ENCODE measurements around the gene GSTA2. TPM values are rescaled to one million over a fixed set of nuclear protein-coding genes. Genes with fewer than 3 reads are reported as not detected.
"Not testable (repeated sequence)": the region's sequence is repeated elsewhere in the genome, so short reads cannot be mapped to it uniquely, and the experiment has no call there.

The GSTA2 gene
- total RNA-seq, 5 donors from 2014 or later (not counting 1 experiment from before 2014, with no cell fraction given): not detected

DNA sequence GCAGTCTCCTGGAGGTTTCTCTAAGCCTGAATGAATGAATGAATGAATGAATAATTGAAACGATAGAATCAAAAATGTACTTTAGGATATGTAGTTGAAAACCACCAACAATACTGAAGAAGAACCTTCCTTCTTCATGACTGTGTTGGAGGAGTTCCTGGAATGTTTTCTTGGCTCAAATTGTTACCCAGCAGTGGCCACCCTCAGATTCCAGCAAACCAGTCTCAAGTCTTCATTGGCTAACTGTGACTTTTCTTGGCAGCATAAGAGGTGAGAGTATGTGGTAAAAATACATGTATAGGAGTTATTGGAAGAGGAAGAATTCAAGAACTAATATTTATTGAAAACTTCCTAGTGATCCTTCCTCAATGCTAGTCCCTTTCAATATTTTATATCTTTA is 36.0 kb upstream of the GSTA2 start:
- H3K9me3 ChIP-seq; H3K4me3 Mint-ChIP-seq; H3K4me1 ChIP-seq (ENCODE audit: control insufficient read depth in 1 of 2, extremely low read depth in 1 of 2, insufficient read depth in 2 of 2, low read length in 2 of 2); H3K9me3 Mint-ChIP-seq; H3K36me3 ChIP-seq (ENCODE audit: control insufficient read depth in 2 of 2, extremely low read depth in 1 of 2, insufficient read depth in 1 of 2, low read length in 1 of 2); H3K4me1 Mint-ChIP-seq; ATAC-seq (replicated peaks in 1 of 4); H3K4me3 ChIP-seq (ENCODE audit: control insufficient read depth in 1 of 2, extremely low read depth in 1 of 2, low read length in 1 of 2); H3K27ac Mint-ChIP-seq; H3K36me3 Mint-ChIP-seq; POLR2A ChIA-PET; H3K27me3 ChIP-seq (replicated peaks in 1 of 2; ENCODE audit: control insufficient read depth in 2 of 2, extremely low read depth in 1 of 2, insufficient read depth in 2 of 2, low read length in 1 of 2); CTCF ChIA-PET; H3K27ac ChIP-seq (ENCODE audit: low read length); DNase-seq: not testable (repeated sequence)
- H3K27me3 Mint-ChIP-seq: peaks cover 42 to 49% of the 10 kb centered on the region in 2 donors
- no CpG with 5 or more reads among the region's 1 CpG for WGBS (ENCODE audit: insufficient coverage)

DNA sequence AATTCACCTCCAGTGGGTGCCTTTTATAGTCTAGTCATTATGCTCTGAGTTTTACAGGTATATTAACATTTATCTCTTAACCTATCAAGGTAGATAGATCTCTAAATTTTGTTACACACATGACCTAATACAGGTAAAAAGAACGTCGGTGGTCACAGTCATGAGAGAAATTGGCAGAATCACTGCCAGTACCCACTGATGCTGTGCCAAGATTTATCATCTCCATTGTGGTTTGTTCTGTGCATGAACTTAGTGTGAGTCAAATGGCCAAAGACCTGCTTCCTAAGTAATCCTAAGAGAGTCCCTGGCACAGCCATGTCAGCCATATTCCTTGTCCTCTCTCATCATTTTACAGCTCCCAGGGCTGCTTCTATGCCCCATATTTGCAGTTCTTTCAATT is 31.1 kb upstream of the GSTA2 start:
- H3K9me3 ChIP-seq; H3K4me1 ChIP-seq (ENCODE audit: control insufficient read depth in 1 of 2, extremely low read depth in 1 of 2, insufficient read depth in 2 of 2, low read length in 2 of 2); H3K4me1 Mint-ChIP-seq; H3K36me3 ChIP-seq (ENCODE audit: control insufficient read depth in 2 of 2, extremely low read depth in 1 of 2, insufficient read depth in 1 of 2, low read length in 1 of 2); H3K9me3 Mint-ChIP-seq; H3K27ac Mint-ChIP-seq; DNase-seq; H3K4me3 ChIP-seq (ENCODE audit: control insufficient read depth in 1 of 2, extremely low read depth in 1 of 2, low read length in 1 of 2); H3K27me3 ChIP-seq (replicated peaks in 1 of 2; ENCODE audit: control insufficient read depth in 2 of 2, extremely low read depth in 1 of 2, insufficient read depth in 2 of 2, low read length in 1 of 2); H3K4me3 Mint-ChIP-seq; POLR2A ChIA-PET; H3K36me3 Mint-ChIP-seq; H3K27ac ChIP-seq (ENCODE audit: low read length); ATAC-seq (replicated peaks in 1 of 4): not testable (repeated sequence)
- WGBS (ENCODE audit: insufficient coverage): no CpG with 5 or more reads among the region's 2 CpGs
- CTCF ChIA-PET: interaction anchor here in 1 of 2 donors (0.6 kb wide), 1 partner anchor 1125 kb away, joined by 3 read pairs; no protein-coding TSS in a partner anchor
- H3K27me3 Mint-ChIP-seq: peaks cover 27 to 34% of the 10 kb centered on the region in 2 donors

DNA sequence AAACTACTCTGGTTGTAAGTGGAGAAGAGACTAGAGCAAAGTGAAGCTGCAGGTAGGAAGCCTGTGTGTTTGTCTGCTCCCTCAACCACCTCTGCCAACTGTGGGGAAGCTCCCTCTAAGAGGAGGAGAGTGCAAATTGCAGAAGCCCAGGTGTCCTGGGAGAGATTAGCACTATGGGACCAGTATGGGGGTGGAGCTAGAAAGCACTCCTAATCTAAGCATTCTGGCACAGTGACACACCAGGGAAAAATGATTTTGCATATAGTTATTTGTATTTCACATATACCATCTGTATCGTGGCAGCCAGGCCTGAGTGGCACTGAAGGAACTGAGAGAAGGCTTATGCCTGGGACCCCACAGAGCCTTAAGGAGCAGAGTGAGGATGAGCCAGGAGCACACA is 27.6 kb upstream of the GSTA2 start:
- ChIA-PET POLR2A (no interaction called here), CTCF (no interaction called here)
- Histone ChIP-seq H3K4me3 (ENCODE audit: control insufficient read depth in 1 of 2, extremely low read depth in 1 of 2, low read length in 1 of 2) (no peak overlapping the region), H3K36me3 (ENCODE audit: control insufficient read depth in 2 of 2, extremely low read depth in 1 of 2, insufficient read depth in 1 of 2, low read length in 1 of 2) (no peaks in the 10 kb centered on the region), H3K27me3 (replicated peaks in 1 of 2; ENCODE audit: control insufficient read depth in 2 of 2, extremely low read depth in 1 of 2, insufficient read depth in 2 of 2, low read length in 1 of 2) (peaks cover 0 to 6% of the 10 kb centered on the region in 2 experiments), H3K9me3 (no peaks in the 10 kb centered on the region), H3K4me1 (ENCODE audit: control insufficient read depth in 1 of 2, extremely low read depth in 1 of 2, insufficient read depth in 2 of 2, low read length in 2 of 2) (no peaks in the 10 kb centered on the region), H3K27ac (ENCODE audit: low read length) (no peak overlapping the region)
- ATAC-seq (replicated peaks in 1 of 4): no peak
- Mint-ChIP-seq H3K27me3 (peaks cover 20 to 23% of the 10 kb centered on the region in 2 donors), H3K4me1 (no peaks in the 10 kb centered on the region), H3K4me3 (no peak overlapping the region), H3K9me3 (peaks cover 5 to 7% (median 5%) of the 10 kb centered on the region in 3 donors), H3K27ac (no peak overlapping the region), H3K36me3 (no peaks in the 10 kb centered on the region)
- no peak for DNase-seq
- WGBS (ENCODE audit: insufficient coverage): no CpG with 5 or more reads among the region's 1 CpG

DNA sequence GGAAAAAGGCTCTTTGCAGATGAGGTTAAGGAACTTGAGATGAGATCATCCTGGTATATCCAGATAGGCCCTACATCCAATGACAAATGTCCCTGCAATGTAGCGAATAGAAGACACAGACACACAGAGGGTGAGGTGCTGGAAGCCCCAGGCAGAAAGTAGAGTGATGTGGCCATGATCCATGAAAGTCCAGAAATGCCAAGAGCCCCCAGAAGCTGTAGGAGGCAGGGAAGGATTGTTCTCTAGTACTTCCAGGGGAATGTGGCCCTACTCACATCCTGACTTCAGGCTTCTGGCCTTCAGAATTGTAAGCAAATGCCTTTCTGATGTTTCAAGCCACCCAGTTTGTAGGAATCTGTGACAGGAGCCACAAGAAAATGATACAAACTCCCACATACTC is 26.4 kb upstream of the GSTA2 start:
- peaks cover 16 to 20% of the 10 kb centered on the region in 2 donors for H3K27me3 Mint-ChIP-seq
- H3K9me3 ChIP-seq; H3K27me3 ChIP-seq (replicated peaks in 1 of 2; ENCODE audit: control insufficient read depth in 2 of 2, extremely low read depth in 1 of 2, insufficient read depth in 2 of 2, low read length in 1 of 2); POLR2A ChIA-PET; H3K36me3 Mint-ChIP-seq; H3K4me3 ChIP-seq (ENCODE audit: control insufficient read depth in 1 of 2, extremely low read depth in 1 of 2, low read length in 1 of 2); H3K4me3 Mint-ChIP-seq; H3K36me3 ChIP-seq (ENCODE audit: control insufficient read depth in 2 of 2, extremely low read depth in 1 of 2, insufficient read depth in 1 of 2, low read length in 1 of 2); H3K27ac Mint-ChIP-seq; H3K4me1 ChIP-seq (ENCODE audit: control insufficient read depth in 1 of 2, extremely low read depth in 1 of 2, insufficient read depth in 2 of 2, low read length in 2 of 2); DNase-seq; ATAC-seq (replicated peaks in 1 of 4); H3K4me1 Mint-ChIP-seq; H3K27ac ChIP-seq (ENCODE audit: low read length); H3K9me3 Mint-ChIP-seq: not testable (repeated sequence)
- WGBS (ENCODE audit: insufficient coverage): no CpG with 5 or more reads among the region's 1 CpG
- CTCF ChIA-PET: interaction anchor here in 1 of 2 donors (0.6 to 0.7 kb wide), 2 partner anchors 39 to 382 kb away, joined by 3 to 8 read pairs; no protein-coding TSS in a partner anchor

DNA sequence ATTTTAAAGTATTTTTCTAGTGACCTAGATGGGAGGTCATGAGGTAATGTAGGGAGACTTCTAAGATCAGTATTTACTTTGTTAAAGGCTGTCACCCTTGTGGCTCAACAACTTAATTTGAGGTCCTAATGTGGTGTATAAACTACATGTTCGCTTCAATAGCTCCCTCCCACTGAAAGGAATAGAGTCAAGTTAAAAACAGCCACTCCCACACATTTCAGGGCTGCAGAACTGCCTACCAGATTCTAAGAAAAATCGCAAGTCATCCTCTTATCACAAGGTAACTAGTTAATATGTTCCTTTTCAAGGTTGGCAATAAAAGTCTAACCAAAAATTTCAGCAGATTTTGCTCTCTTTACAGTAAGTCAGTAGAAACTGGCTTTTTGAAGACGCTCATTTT is 25.2 kb upstream of the GSTA2 start:
- no peak for ATAC-seq (replicated peaks in 1 of 4)
- Mint-ChIP-seq H3K4me1 (no peaks in the 10 kb centered on the region), H3K27ac (no peak overlapping the region), H3K27me3 (peaks cover 15 to 16% of the 10 kb centered on the region in 2 donors), H3K36me3 (no peaks in the 10 kb centered on the region), H3K4me3 (no peak overlapping the region), H3K9me3 (peaks cover 5% of the 10 kb centered on the region in 3 donors)
- H3K4me1 ChIP-seq (ENCODE audit: control insufficient read depth in 1 of 2, extremely low read depth in 1 of 2, insufficient read depth in 2 of 2, low read length in 2 of 2): no peaks in the 10 kb centered on the region
- H3K9me3 ChIP-seq: no peaks in the 10 kb centered on the region
- no peak overlapping the region for H3K27ac ChIP-seq (ENCODE audit: low read length)
- no peaks in the 10 kb centered on the region for H3K36me3 ChIP-seq (ENCODE audit: control insufficient read depth in 2 of 2, extremely low read depth in 1 of 2, insufficient read depth in 1 of 2, low read length in 1 of 2)
- peaks cover 0 to 4% of the 10 kb centered on the region in 2 experiments for H3K27me3 ChIP-seq (replicated peaks in 1 of 2; ENCODE audit: control insufficient read depth in 2 of 2, extremely low read depth in 1 of 2, insufficient read depth in 2 of 2, low read length in 1 of 2)
- POLR2A ChIA-PET: no interaction called here
- no peak overlapping the region for H3K4me3 ChIP-seq (ENCODE audit: control insufficient read depth in 1 of 2, extremely low read depth in 1 of 2, low read length in 1 of 2)
- no CpG with 5 or more reads among the region's 3 CpGs for WGBS (ENCODE audit: insufficient coverage)
- no peak for DNase-seq
- CTCF ChIA-PET: interaction anchor here in 1 of 2 donors (0.5 kb wide), 1 partner anchor 501 kb away, joined by 5 read pairs; no protein-coding TSS in a partner anchor

DNA sequence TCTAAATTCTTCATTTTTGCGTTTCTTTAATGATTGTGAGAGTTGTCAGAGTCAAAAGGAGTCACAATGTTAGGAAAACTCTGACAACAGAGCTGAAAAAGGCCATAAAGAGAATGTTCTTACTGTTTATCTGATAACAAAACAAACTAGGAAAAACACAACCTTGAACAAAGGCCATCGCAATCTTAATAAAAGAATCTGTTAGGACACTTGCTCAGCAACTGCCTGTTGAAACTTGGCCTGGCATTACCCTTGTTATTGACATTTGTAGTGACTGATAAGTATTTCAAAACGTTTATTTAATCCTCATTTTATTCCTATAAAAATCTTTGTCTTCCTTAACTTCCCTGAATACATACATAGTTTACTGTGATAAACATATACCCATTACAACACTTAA is 24.6 kb upstream of the GSTA2 start:
- Mint-ChIP-seq H3K36me3 (no peaks in the 10 kb centered on the region), H3K9me3 (peaks cover 0 to 5% (median 5%) of the 10 kb centered on the region in 3 donors), H3K4me1 (no peaks in the 10 kb centered on the region), H3K4me3 (no peak overlapping the region), H3K27ac (no peak overlapping the region), H3K27me3 (peaks cover 11 to 14% of the 10 kb centered on the region in 2 donors)
- ATAC-seq (replicated peaks in 1 of 4) (no peak), DNase-seq (no peak)
- ChIA-PET POLR2A (no interaction called here), CTCF (interaction anchor here in 1 of 2 donors (0.5 kb wide), 1 partner anchor 500 kb away, joined by 5 read pairs; no protein-coding TSS in a partner anchor)
- Histone ChIP-seq H3K27ac (ENCODE audit: low read length) (no peak overlapping the region), H3K4me1 (ENCODE audit: control insufficient read depth in 1 of 2, extremely low read depth in 1 of 2, insufficient read depth in 2 of 2, low read length in 2 of 2) (no peaks in the 10 kb centered on the region), H3K36me3 (ENCODE audit: control insufficient read depth in 2 of 2, extremely low read depth in 1 of 2, insufficient read depth in 1 of 2, low read length in 1 of 2) (no peaks in the 10 kb centered on the region), H3K27me3 (replicated peaks in 1 of 2; ENCODE audit: control insufficient read depth in 2 of 2, extremely low read depth in 1 of 2, insufficient read depth in 2 of 2, low read length in 1 of 2) (peaks cover 0 to under 1% of the 10 kb centered on the region in 2 experiments), H3K4me3 (ENCODE audit: control insufficient read depth in 1 of 2, extremely low read depth in 1 of 2, low read length in 1 of 2) (no peak overlapping the region), H3K9me3 (no peaks in the 10 kb centered on the region)
- WGBS (ENCODE audit: insufficient coverage): no CpG with 5 or more reads among the region's 3 CpGs
